Astrocyte of the spinal cord (primary cell): ENCODE data around the gene SGCB.

Experiments used
- DNase-seq: peaks from one replicate; pipeline ENCODE4 v3.0.0; 2011; ENCODE audit warnings: low read depth, low spot score
- H3K4me3 ChIP-seq: 2 replicates; pipeline ENCODE4 v1.5.1; 2011; ENCODE audit warnings: low read depth, mild to moderate bottlenecking, low read length, moderate library complexity
- CTCF ChIP-seq: IDR thresholded peaks from 2 replicates; pipeline ENCODE4 v1.5.1; 2012; ENCODE audit warnings: low read depth, mild to moderate bottlenecking, low read length, inconsistent platforms
- in situ Hi-C: cut with HindIII; loops from 2 replicates; pipeline ENCODE4 v1.10.0; 2017; ENCODE audit warnings: low sequenced_read_pairs

The SGCB gene

GRCh38 chr4:52059372-52059771, 21.3 kb upstream of the SGCB start:
- no peak for TF ChIP-seq CTCF
- peak; percentile 81 for DNase-seq
- H3K4me3 ChIP-seq: no peak overlapping the region
- in situ Hi-C loops: no loop called here

- TF ChIP-seq CTCF: no peak
- in situ Hi-C loops: no loop called here
- no peak for DNase-seq
- H3K4me3 ChIP-seq: no peak overlapping the region
Measured at GRCh38 chr4:52058275-52058674, 20.2 kb upstream of the SGCB start.

- DNase-seq: no peak
- no peak for TF ChIP-seq CTCF
- no peak overlapping the region for H3K4me3 ChIP-seq
- in situ Hi-C loops: no loop called here
Measured at GRCh38 chr4:52057196-52057595, 19.1 kb upstream of the SGCB start.

- DNase-seq: no peak
- in situ Hi-C loops: no loop called here
- no peak overlapping the region for H3K4me3 ChIP-seq
- no peak for TF ChIP-seq CTCF
Measured at GRCh38 chr4:52054254-52054653, 16.2 kb upstream of the SGCB start.

- DNase-seq: peak; percentile 22
- in situ Hi-C loops: no loop called here
- peak overlapping the region; percentile 67 for H3K4me3 ChIP-seq
Measured at GRCh38 chr4:52052475-52052780, 14.3 kb upstream of the SGCB start.

GRCh38 chr4:52051615-52052474, 13.7 kb upstream of the SGCB start:
- TF ChIP-seq CTCF: no peak
- in situ Hi-C loops: no loop called here
- H3K4me3 ChIP-seq: peak overlapping the region; percentile 67
- DNase-seq: peak; percentile 91

More at GRCh38 chr4:52052475-52052780, 14.3 kb upstream of the SGCB start:
- TF ChIP-seq CTCF: no peak
